Fibroblast of the aortic adventitia (primary cell): ENCODE data around the gene CLNK. TPM values are rescaled to one million over a fixed set of nuclear protein-coding genes. Genes with fewer than 3 reads are reported as not detected.

ENCODE experiments used
- DNase-seq: peaks from one replicate; pipeline ENCODE4 v3.0.0-alpha.2; 2010; ENCODE audit warnings: low read depth
- H3K4me3 ChIP-seq: 2 replicates; pipeline ENCODE4 v1.5.1; 2011; ENCODE audit warnings: low read depth, mild to moderate bottlenecking, control low read depth, low read length, moderate library complexity
- CTCF ChIP-seq: IDR thresholded peaks from 2 replicates; pipeline ENCODE4 v1.5.1; 2011; ENCODE audit warnings: mild to moderate bottlenecking, low read length, control low read depth, inconsistent platforms; ENCODE audit not compliant: insufficient read depth
- total RNA-seq: library from RNA; depleted of rRNA; stranded (reverse); fragments of >200 nt; gene quantifications from 2 replicates; pipeline ENCODE4 v1.2.3, GENCODE V29; 2012; ENCODE audit warnings: low replicate concordance

Gene CLNK
- total RNA-seq, 1 donor, result not detected

DNA sequence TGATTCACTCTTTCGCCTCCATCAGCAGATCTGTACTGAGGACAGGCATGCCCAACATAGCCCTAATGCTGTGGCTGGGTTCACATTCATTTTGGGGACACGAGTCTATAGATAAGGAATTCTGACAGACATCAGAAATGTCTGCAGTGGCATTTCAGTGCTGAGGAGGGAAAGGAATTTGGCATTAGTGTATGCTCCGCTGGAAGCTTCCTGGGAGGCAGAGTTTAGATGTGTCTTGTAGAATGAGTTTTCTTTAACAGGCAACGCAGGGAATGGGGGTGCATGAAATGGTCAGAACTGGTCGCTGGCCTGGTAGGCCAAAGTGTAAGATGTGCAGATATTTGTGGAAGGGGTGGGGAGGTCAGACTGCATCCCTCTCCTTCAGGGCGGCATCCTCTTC lies 183.8 kb downstream of the CLNK start:
- no peak overlapping the region for H3K4me3 ChIP-seq
- no peak for DNase-seq
- TF ChIP-seq CTCF, result no peak

DNA sequence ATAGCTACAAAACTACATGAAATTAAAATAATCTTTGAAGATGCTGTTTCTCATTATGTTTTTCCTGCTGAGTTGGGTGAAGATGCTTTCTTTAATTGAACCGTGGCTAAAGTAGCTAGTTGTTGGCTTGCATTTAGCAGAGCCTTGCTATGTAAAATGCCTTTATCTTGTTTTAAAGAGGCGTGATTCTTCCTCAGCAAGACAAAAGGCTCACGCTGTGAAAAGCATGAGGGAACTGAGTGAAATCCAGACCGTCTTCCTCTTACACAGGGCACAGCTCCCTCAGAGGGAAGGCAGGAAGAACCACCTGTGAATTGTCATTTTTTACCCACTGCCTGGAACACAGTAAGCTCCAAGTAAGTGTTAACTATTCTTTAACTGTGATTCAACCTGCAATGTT lies 188.4 kb downstream of the CLNK start:
- no peak for DNase-seq
- no peak overlapping the region for H3K4me3 ChIP-seq
- no peak for TF ChIP-seq CTCF

- TF ChIP-seq CTCF, result no peak
- no peak overlapping the region for H3K4me3 ChIP-seq
- DNase-seq, result no peak
Measured at GRCh38 chr4:10495651-10496050, 188.9 kb downstream of the CLNK start.

- no peak for TF ChIP-seq CTCF
- DNase-seq, result no peak
- H3K4me3 ChIP-seq, result no peak overlapping the region
Measured at GRCh38 chr4:10492464-10492863, 192.1 kb downstream of the CLNK start.

GRCh38 chr4:10491401-10491800 lies 193.2 kb downstream of the CLNK start:
- DNase-seq, result no peak
- no peak for TF ChIP-seq CTCF
- no peak overlapping the region for H3K4me3 ChIP-seq

DNA sequence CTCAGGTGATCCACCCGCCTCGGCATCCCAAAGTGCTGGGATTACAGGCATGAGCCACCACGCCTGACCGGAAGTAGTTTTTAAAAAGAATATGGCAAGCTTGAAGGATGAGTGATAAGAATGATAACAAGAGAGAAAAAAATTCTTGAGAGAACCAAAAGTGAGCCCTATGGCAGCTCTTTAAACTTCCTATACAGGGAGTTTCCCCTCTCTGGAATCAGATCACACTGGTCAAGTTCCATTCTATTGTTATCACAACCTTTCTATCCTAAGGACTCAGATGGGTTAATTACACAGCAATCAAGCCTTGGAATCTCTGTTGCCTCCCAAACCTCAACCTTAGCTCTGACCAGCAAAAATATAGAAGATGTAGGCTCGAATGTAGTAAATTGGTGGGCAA lies 193.6 kb downstream of the CLNK start:
- DNase-seq, result no peak
- no peak for TF ChIP-seq CTCF

DNA sequence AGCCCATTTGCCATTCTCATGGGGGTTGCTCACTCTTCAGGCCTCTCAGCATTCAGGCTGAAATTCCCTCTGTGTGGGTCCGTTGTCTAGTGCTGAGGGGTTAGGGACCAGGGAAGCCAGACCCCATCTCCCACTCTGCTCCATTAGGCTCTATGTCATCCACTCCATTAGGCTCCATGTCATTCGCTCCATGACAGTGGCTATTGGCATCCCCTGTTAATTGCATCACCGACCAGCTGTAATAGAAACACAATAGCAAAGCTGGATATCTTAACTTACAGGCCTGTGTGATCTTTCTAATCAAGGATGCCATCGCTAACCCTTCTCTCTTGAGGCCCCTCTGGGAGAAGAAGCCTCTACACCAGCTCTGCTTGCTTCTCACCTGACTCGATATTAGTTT lies 201.7 kb downstream of the CLNK start:
- DNase-seq, result no peak
- no peak overlapping the region for H3K4me3 ChIP-seq
- no peak for TF ChIP-seq CTCF

More for the DNA sequence above, 193.6 kb downstream of the CLNK start:
- H3K4me3 ChIP-seq, result no peak overlapping the region
